IMR-90 (cell line): ENCODE data around the gene AFG1L. TPM values are rescaled to one million over a fixed set of nuclear protein-coding genes. Genes with fewer than 3 reads are reported as not detected.

Experiments
- ATAC-seq: fragments of 200-7000 bp; cut with Tn5 transposase; 2 replicates; pipeline ENCODE4 v1.9.1; 2020; ENCODE audit warnings: low read depth, mild to moderate bottlenecking, moderate library complexity
- BruUV-seq: library from RNA; stranded (reverse); fragments of 400-500 nt; replicated peaks from 2 replicates; lab custom pipeline; 2021; lab: Mats Ljungman, UMichigan
- CTCF ChIA-PET: fragments of 300-600 bp; formaldehyde crosslinking; extraction: SDS; loops from one replicate; lab custom pipeline; 2021; ENCODE audit warnings: antibody characterized with exemption; lab: Yijun Ruan, JAX
- POLR2A ChIA-PET: fragments of 300-600 bp; sonication (Branson Sonifier 250); formaldehyde crosslinking; loops from one replicate; lab custom pipeline; 2022; ENCODE audit warnings: antibody characterized with exemption; ENCODE audit not compliant: unreplicated experiment; lab: Charles Lee
- DNase-seq: peaks from one replicate; pipeline ENCODE4 v3.0.0; 2013
- H2AFZ ChIP-seq: replicated peaks from 2 replicates; pipeline ENCODE3; 2013; ENCODE audit warnings: low read length, mild to moderate bottlenecking; ENCODE audit not compliant: poor library complexity
- H2AK5ac ChIP-seq: 2 replicates; pipeline ENCODE4 v1.6.1; 2013; ENCODE audit warnings: low read depth, low read length, inconsistent platforms
- H2AK9ac ChIP-seq: replicated peaks from 2 replicates; pipeline ENCODE3; 2013; ENCODE audit warnings: mild to moderate bottlenecking, low read depth, low read length, moderate library complexity; ENCODE audit not compliant: poor library complexity
- H2BK120ac ChIP-seq: 2 replicates; pipeline ENCODE4 v1.6.1; 2013; ENCODE audit warnings: low read depth, low read length, inconsistent platforms
- H2BK15ac ChIP-seq: 3 replicates; pipeline ENCODE4 v1.6.1; 2013; ENCODE audit warnings: low read depth, low read length, inconsistent platforms
- H2BK20ac ChIP-seq: 2 replicates; pipeline ENCODE4 v1.6.1; 2013; ENCODE audit warnings: low read depth, mild to moderate bottlenecking, inconsistent platforms, low read length, moderate library complexity
- H2BK5ac ChIP-seq: 2 replicates; pipeline ENCODE4 v1.6.1; 2013; ENCODE audit warnings: mild to moderate bottlenecking, low read depth, low read length, inconsistent platforms; ENCODE audit not compliant: poor library complexity, severe bottlenecking
- H3K14ac ChIP-seq: replicated peaks from 2 replicates; pipeline ENCODE4 v1.6.1; 2013; ENCODE audit warnings: low read depth, low read length, inconsistent platforms
- H3K18ac ChIP-seq: 2 replicates; pipeline ENCODE4 v1.6.1; 2013; ENCODE audit warnings: low read depth, low read length, control low read depth
- H3K23ac ChIP-seq: 2 replicates; pipeline ENCODE4 v1.6.1; 2013; ENCODE audit warnings: low read depth, low read length, inconsistent platforms
- H3K27ac ChIP-seq: 2 replicates; pipeline ENCODE4 v1.5.1; 2013; ENCODE audit warnings: mild to moderate bottlenecking, control low read depth, low read length; ENCODE audit not compliant: insufficient read depth
- H3K27me3 ChIP-seq: 2 replicates; pipeline ENCODE4 v1.6.1; 2013; ENCODE audit warnings: low read length; ENCODE audit not compliant: control insufficient read depth, insufficient read depth
- H3K36me3 ChIP-seq: 2 replicates; pipeline ENCODE4 v1.6.1; 2013; ENCODE audit warnings: low read length, mixed read lengths; ENCODE audit not compliant: control insufficient read depth, insufficient read depth
- H3K4ac ChIP-seq: 2 replicates; pipeline ENCODE4 v1.6.1; 2013; ENCODE audit warnings: low read depth, low read length, inconsistent platforms
- H3K4me1 ChIP-seq: 2 replicates; pipeline ENCODE4 v1.6.1; 2013; ENCODE audit warnings: low read length, mixed read lengths; ENCODE audit not compliant: control insufficient read depth, insufficient read depth
- H3K4me2 ChIP-seq: 2 replicates; pipeline ENCODE4 v1.6.1; 2013; ENCODE audit warnings: low read depth, mild to moderate bottlenecking, control low read depth, low read length, moderate library complexity
- H3K4me3 ChIP-seq: 2 replicates; pipeline ENCODE4 v1.5.1; 2013; ENCODE audit warnings: low read depth, mild to moderate bottlenecking, control low read depth, low read length, moderate library complexity; ENCODE audit not compliant: insufficient read depth
- H3K56ac ChIP-seq: 2 replicates; pipeline ENCODE4 v1.6.1; 2013; ENCODE audit warnings: low read length, inconsistent platforms; ENCODE audit not compliant: insufficient read depth; ENCODE audit errors: extremely low read depth
- H3K79me1 ChIP-seq, 2 experiments: 2 replicates each; pipeline ENCODE4 v1.6.1; 2013; ENCODE audit warnings: low read length in 2 of 2, inconsistent platforms in 1 of 2, low read depth in 1 of 2
- H3K9ac ChIP-seq: 2 replicates; pipeline ENCODE4 v1.6.1; 2013; ENCODE audit warnings: low read depth, low read length, control low read depth
- H3K9me1 ChIP-seq: 2 replicates; pipeline ENCODE4 v1.6.1; 2013; ENCODE audit warnings: low read length, inconsistent platforms; ENCODE audit not compliant: insufficient read depth
- H3K9me3 ChIP-seq: 2 replicates; pipeline ENCODE4 v1.6.1; 2013; ENCODE audit warnings: low read length; ENCODE audit not compliant: control insufficient read depth, insufficient read depth
- H4K20me1 ChIP-seq: 2 replicates; pipeline ENCODE4 v1.6.1; 2013; ENCODE audit warnings: low read length, inconsistent platforms; ENCODE audit not compliant: insufficient read depth
- H4K5ac ChIP-seq: 2 replicates; pipeline ENCODE4 v1.6.1; 2013; ENCODE audit warnings: mild to moderate bottlenecking, low read depth, low read length, control low read depth
- H4K8ac ChIP-seq, 2 experiments: 2 replicates each; pipeline ENCODE4 v1.6.1; 2013; ENCODE audit warnings: low read depth in 2 of 2, low read length in 2 of 2, control low read depth in 1 of 2, inconsistent platforms in 1 of 2
- H4K91ac ChIP-seq: 2 replicates; pipeline ENCODE4 v1.6.1; 2013; ENCODE audit warnings: low read depth, low read length, inconsistent platforms; ENCODE audit not compliant: insufficient read depth
- MAFK ChIP-seq: IDR thresholded peaks from 2 replicates; pipeline ENCODE4 v1.6.1; 2012; ENCODE audit warnings: low read depth, low read length, improper control_type of control experiment
- MAZ ChIP-seq: IDR thresholded peaks from 2 replicates; pipeline ENCODE4 v1.6.1; 2012; ENCODE audit warnings: low read depth, mild to moderate bottlenecking, low read length, improper control_type of control experiment, moderate library complexity, borderline replicate concordance
- MXI1 ChIP-seq: IDR thresholded peaks from 2 replicates; pipeline ENCODE4 v1.6.1; 2012; ENCODE audit warnings: low read depth, mild to moderate bottlenecking, low read length, moderate library complexity, borderline replicate concordance
- NFE2L2 ChIP-seq: fragments of 150-350 bp; IDR thresholded peaks from 2 replicates; pipeline ENCODE4 v1.6.1; 2016; ENCODE audit warnings: low read depth, mild to moderate bottlenecking, low read length
- RCOR1 ChIP-seq: IDR thresholded peaks from 2 replicates; pipeline ENCODE4 v1.6.1; 2012; ENCODE audit warnings: mild to moderate bottlenecking, low read length, improper control_type of control experiment; ENCODE audit not compliant: insufficient replicate concordance
- SMC3 ChIP-seq: fragments of 150-350 bp; IDR thresholded peaks from 2 replicates; pipeline ENCODE4 v1.6.1; 2016; ENCODE audit warnings: low read depth, mild to moderate bottlenecking, antibody characterized with exemption, low read length, moderate library complexity
- dilution Hi-C: fragments of 300-500 bp; cut with HindIII; formaldehyde crosslinking; loops from one replicate; pipeline ENCODE4 v1.14.3; 2018; ENCODE audit warnings: low sequenced_read_pairs; ENCODE audit not compliant: unreplicated experiment
- in situ Hi-C: fragments of 300-500 bp; cut with MboI; formaldehyde crosslinking; loops from 3 replicates; pipeline ENCODE4 v1.14.3; 2019; ENCODE audit warnings: low sequenced_read_pairs, inconsistent platforms, mixed read lengths
- intact Hi-C: fragments of 100-400 bp; cut with micrococcal nuclease; formaldehyde crosslinking; loops from 2 replicates; pipeline ENCODE4 v1.10.0; 2022
- polyA plus RNA-seq, 3 experiments: library from polyadenylated mRNA; depleted of rRNA; stranded (reverse); fragments of >200 nt; gene quantifications; 2 replicates each; pipeline ENCODE4 v1.2.3, GENCODE V29; 2012; ENCODE audit warnings: low replicate concordance in 1 of 3
- total RNA-seq: library from RNA; depleted of rRNA; stranded (reverse); fragments of >200 nt; gene quantifications from 2 replicates; pipeline ENCODE4 v1.2.3, GENCODE V29; 2012
- TF ChIP-seq, protein P1 (sequence below): conservative IDR thresholded peaks from 2 replicates; pipeline ENCODE4 v1.5.1; 2012; ENCODE audit warnings: mild to moderate bottlenecking, low read depth, low read length, improper control_type of control experiment
- TF ChIP-seq, protein P2 (sequence below): fragments of 150-350 bp; IDR thresholded peaks from 2 replicates; pipeline ENCODE4 v1.6.1; 2016; ENCODE audit warnings: low read depth, mild to moderate bottlenecking, low read length, moderate library complexity, borderline replicate concordance

The AFG1L gene
- total and polyA plus RNA-seq, 2 of the 4 experiments (the other 2 are of a cell fraction) = 1.0 to 2.0 TPM

DNA sequence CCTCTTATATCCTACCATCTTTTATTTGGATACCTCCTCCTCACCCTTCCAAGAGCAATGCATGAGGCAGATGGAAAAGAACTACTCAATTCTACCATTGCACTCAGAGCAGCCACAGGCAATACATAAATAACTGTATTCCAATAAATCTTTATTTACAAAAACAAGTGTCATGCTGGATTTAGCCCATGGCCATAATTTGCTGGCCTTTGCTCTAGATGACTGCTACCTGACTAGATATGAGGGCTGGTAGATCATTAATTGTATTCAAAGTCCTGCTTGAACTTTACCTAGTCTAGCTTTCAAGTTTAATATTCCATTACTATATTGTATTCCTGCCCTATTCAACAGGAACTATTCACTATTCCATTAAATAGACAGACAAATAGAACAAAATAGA, 37.1 kb downstream of the AFG1L start:
- Histone ChIP-seq H3K4me1 (no peaks in the 10 kb centered on the region), H2AFZ (no peak overlapping the region), H4K8ac (no peak overlapping the region), H3K23ac (no peak overlapping the region), H3K36me3 (no peaks in the 10 kb centered on the region; the same call in 1 of the 2 replicates), H3K4me3 (no peak overlapping the region), H2BK120ac (no peak overlapping the region), H3K27ac (no peak overlapping the region), H4K20me1 (no peaks in the 10 kb centered on the region), H4K5ac (no peak overlapping the region), H2BK15ac (no peak overlapping the region), H3K56ac (no peak overlapping the region), H3K27me3 (no peaks in the 10 kb centered on the region), H2AK5ac (no peak overlapping the region), H3K79me1 (no peaks in the 10 kb centered on the region), H2BK20ac (no peak overlapping the region), H3K4me2 (no peak overlapping the region), H3K4ac (no peak overlapping the region), H3K9ac (no peak overlapping the region), H2BK5ac (no peak overlapping the region), H4K91ac (no peak overlapping the region), H3K18ac (no peak overlapping the region), H3K9me3 (no peaks in the 10 kb centered on the region), H2AK9ac (no peak overlapping the region), H3K9me1 (no peaks in the 10 kb centered on the region), H3K14ac (no peak overlapping the region)
- intact Hi-C loops = no loop called here
- in situ Hi-C loops = no loop called here
- ATAC-seq = no peak
- no peak for DNase-seq
- CTCF ChIA-PET = no interaction called here
- POLR2A ChIA-PET = no interaction called here
- no peak for TF ChIP-seq MAFK
- TF ChIP-seq SMC3 = no peak
- TF ChIP-seq, protein P1, sequence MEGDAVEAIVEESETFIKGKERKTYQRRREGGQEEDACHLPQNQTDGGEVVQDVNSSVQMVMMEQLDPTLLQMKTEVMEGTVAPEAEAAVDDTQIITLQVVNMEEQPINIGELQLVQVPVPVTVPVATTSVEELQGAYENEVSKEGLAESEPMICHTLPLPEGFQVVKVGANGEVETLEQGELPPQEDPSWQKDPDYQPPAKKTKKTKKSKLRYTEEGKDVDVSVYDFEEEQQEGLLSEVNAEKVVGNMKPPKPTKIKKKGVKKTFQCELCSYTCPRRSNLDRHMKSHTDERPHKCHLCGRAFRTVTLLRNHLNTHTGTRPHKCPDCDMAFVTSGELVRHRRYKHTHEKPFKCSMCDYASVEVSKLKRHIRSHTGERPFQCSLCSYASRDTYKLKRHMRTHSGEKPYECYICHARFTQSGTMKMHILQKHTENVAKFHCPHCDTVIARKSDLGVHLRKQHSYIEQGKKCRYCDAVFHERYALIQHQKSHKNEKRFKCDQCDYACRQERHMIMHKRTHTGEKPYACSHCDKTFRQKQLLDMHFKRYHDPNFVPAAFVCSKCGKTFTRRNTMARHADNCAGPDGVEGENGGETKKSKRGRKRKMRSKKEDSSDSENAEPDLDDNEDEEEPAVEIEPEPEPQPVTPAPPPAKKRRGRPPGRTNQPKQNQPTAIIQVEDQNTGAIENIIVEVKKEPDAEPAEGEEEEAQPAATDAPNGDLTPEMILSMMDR = no peak
- TF ChIP-seq, protein P2, sequence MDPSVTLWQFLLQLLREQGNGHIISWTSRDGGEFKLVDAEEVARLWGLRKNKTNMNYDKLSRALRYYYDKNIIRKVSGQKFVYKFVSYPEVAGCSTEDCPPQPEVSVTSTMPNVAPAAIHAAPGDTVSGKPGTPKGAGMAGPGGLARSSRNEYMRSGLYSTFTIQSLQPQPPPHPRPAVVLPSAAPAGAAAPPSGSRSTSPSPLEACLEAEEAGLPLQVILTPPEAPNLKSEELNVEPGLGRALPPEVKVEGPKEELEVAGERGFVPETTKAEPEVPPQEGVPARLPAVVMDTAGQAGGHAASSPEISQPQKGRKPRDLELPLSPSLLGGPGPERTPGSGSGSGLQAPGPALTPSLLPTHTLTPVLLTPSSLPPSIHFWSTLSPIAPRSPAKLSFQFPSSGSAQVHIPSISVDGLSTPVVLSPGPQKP = no peak
- no peak for TF ChIP-seq NFE2L2
- TF ChIP-seq MAZ = no peak
- TF ChIP-seq MXI1 = no peak
- no peak for TF ChIP-seq RCOR1
- dilution Hi-C loops = no loop called here
- BruUV-seq = no TSS peak
